Fibroblast of mammary gland (primary cell): Measurements from ENCODE around the gene TMEM139.

Experiments
- DNase-seq: peaks from one replicate; pipeline ENCODE4 v3.0.0-alpha.2; 2010; ENCODE audit warnings: low read depth
- H3K4me3 ChIP-seq: 2 replicates; pipeline ENCODE4 v1.5.1; 2011; ENCODE audit warnings: low read depth, mild to moderate bottlenecking, low read length, moderate library complexity; ENCODE audit not compliant: control insufficient read depth
- TF ChIP-seq, protein P1 (sequence below): conservative IDR thresholded peaks from 2 replicates; pipeline ENCODE4 v1.5.1; 2011; ENCODE audit warnings: low read depth, low read length, inconsistent platforms; ENCODE audit not compliant: control insufficient read depth, insufficient read depth

Gene TMEM139

DNA sequence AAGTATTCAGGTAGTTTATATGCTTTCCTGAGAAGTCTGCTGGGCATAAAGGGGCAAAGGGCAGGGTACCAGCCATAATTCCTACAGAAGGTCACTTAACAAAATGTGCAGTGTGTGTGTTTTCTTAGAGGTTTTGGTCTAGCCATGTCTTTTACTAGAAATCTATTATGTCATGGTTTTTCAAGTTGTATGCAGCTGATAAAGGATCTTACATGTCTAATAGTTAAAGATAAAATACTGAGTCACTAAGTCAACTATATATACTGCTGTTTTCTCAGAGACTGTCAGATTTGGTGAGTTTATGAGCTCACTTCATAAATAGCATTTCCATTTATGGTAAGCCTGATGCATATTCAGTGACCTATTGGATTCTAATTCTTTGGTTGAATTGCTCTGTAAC is 11.1 kb downstream of the TMEM139 start:
- H3K4me3 ChIP-seq: no peak overlapping the region
- peak; percentile 29 for DNase-seq

GRCh38 chr7:143296686-143297085 is 11.9 kb downstream of the TMEM139 start:
- TF ChIP-seq, protein P1, sequence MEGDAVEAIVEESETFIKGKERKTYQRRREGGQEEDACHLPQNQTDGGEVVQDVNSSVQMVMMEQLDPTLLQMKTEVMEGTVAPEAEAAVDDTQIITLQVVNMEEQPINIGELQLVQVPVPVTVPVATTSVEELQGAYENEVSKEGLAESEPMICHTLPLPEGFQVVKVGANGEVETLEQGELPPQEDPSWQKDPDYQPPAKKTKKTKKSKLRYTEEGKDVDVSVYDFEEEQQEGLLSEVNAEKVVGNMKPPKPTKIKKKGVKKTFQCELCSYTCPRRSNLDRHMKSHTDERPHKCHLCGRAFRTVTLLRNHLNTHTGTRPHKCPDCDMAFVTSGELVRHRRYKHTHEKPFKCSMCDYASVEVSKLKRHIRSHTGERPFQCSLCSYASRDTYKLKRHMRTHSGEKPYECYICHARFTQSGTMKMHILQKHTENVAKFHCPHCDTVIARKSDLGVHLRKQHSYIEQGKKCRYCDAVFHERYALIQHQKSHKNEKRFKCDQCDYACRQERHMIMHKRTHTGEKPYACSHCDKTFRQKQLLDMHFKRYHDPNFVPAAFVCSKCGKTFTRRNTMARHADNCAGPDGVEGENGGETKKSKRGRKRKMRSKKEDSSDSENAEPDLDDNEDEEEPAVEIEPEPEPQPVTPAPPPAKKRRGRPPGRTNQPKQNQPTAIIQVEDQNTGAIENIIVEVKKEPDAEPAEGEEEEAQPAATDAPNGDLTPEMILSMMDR: no peak
- no peak overlapping the region for H3K4me3 ChIP-seq
- DNase-seq: no peak

More for the DNA sequence above, 11.1 kb downstream of the TMEM139 start:
- TF ChIP-seq, protein P1: no peak

- DNase-seq: peak; percentile 49
- no peak overlapping the region for H3K4me3 ChIP-seq
- TF ChIP-seq, protein P1: no peak
Observed at GRCh38 chr7:143299346-143299745, 14.6 kb downstream of the TMEM139 start.

GRCh38 chr7:143299840-143300239 is 15.1 kb downstream of the TMEM139 start:
- peak; percentile 12 for DNase-seq
- TF ChIP-seq, protein P1: peak; percentile 55
- no peak overlapping the region for H3K4me3 ChIP-seq

- no peak for DNase-seq
- no peak overlapping the region for H3K4me3 ChIP-seq
- TF ChIP-seq, protein P1: no peak
Observed at GRCh38 chr7:143300959-143301935, 16.5 kb downstream of the TMEM139 start.

DNA sequence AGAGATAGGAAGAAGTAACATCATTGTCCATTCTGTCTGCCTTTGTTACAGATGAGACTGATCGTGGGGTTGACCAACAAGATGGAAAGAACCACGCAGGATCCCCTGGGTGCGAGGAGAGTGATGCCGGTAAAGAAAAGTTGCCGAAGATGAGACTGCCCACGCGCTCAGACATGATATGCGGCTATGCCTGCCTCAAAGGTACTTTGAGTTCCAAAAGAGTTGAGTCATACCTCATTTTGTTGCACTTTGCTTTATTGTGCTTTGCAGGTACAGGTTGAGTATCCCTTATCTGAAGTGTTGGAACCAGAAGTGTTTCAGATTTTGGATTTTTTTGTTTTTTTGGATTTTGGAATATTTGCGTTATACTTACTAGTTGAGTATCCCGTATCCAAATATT is 19.0 kb downstream of the TMEM139 start:
- DNase-seq: no peak
- no peak overlapping the region for H3K4me3 ChIP-seq
- TF ChIP-seq, protein P1: no peak

DNA sequence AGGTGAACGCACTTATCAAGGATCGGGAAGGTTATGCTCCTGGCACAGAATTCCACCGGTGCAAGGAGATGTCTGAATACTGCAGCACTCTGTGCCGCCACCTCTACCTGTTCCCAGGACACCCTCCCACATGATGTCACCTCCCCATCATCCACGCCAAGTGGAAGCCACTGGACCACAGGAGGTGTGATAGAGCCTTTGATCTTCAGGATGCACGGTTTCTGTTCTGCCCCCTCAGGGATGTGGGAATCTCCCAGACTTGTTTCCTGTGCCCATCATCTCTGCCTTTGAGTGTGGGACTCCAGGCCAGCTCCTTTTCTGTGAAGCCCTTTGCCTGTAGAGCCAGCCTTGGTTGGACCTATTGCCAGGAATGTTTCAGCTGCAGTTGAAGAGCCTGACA is 20.2 kb downstream of the TMEM139 start:
- no peak overlapping the region for H3K4me3 ChIP-seq
- no peak for DNase-seq
- TF ChIP-seq, protein P1: no peak
